C4-2B (cell line): Measurements from ENCODE around the gene LY86.

Experiments
- H3K27ac ChIP-seq: fragments of 450-650 bp; 2 replicates; pipeline ENCODE4 v1.5.1; 2017
- CTCF ChIP-seq: fragments of 450-650 bp; conservative IDR thresholded peaks from 2 replicates; pipeline ENCODE4 v1.5.1; 2017; ENCODE audit warnings: mild to moderate bottlenecking
- ZFX ChIP-seq: fragments of 450-650 bp; IDR thresholded peaks from 2 replicates; pipeline ENCODE4 v1.6.1; 2017

LY86 gene

GRCh38 chr6:6591778-6592465 is 3.4 kb downstream of the LY86 start:
- TF ChIP-seq ZFX (no peak), CTCF (no peak)
- no peak overlapping the region for H3K27ac ChIP-seq

GRCh38 chr6:6592826-6593475 is 4.4 kb downstream of the LY86 start:
- no peak overlapping the region for H3K27ac ChIP-seq
- TF ChIP-seq CTCF, result no peak
- TF ChIP-seq ZFX, result no peak

GRCh38 chr6:6593867-6594468 is 5.4 kb downstream of the LY86 start:
- H3K27ac ChIP-seq, result no peak overlapping the region
- no peak for TF ChIP-seq ZFX
- no peak for TF ChIP-seq CTCF

- no peak overlapping the region for H3K27ac ChIP-seq
- no peak for TF ChIP-seq CTCF
- no peak for TF ChIP-seq ZFX
Measured at GRCh38 chr6:6595025-6595424, 6.5 kb downstream of the LY86 start.

- no peak overlapping the region for H3K27ac ChIP-seq
- TF ChIP-seq CTCF (no peak), ZFX (no peak)
Measured at GRCh38 chr6:6595952-6596351, 7.4 kb downstream of the LY86 start.

GRCh38 chr6:6596529-6597328 is 8.2 kb downstream of the LY86 start:
- no peak overlapping the region for H3K27ac ChIP-seq
- no peak for TF ChIP-seq CTCF
- no peak for TF ChIP-seq ZFX
